Measurements from ENCODE around the gene DNAAF5.

DNAAF5 gene

DNA sequence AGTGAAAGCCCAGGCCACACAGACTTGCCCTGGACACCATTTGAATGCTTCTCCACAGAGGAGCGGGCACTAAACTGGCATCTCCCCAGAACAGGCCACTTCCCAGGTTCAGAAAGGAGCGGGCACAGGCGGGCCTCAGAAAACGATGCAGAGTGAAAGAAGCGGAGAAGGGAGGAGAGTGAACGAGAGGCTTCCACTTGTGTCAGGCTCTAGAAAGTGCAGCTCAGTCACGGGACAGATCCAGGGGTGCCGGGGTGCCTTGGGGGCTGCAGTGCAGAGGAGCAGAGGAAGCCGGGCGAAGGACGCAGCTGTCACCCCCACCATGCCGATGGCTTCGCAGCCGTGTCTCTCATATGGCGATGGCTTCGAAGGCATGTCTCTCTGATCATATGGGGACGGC, 26.7 kb downstream of the DNAAF5 start:
- peaks cover 96% of the 10 kb centered on the region for H3K36me3 ChIP-seq
- no peak for TF ChIP-seq Cebpa-rat (IDR thresholded peaks at IDR 0.05)

DNA sequence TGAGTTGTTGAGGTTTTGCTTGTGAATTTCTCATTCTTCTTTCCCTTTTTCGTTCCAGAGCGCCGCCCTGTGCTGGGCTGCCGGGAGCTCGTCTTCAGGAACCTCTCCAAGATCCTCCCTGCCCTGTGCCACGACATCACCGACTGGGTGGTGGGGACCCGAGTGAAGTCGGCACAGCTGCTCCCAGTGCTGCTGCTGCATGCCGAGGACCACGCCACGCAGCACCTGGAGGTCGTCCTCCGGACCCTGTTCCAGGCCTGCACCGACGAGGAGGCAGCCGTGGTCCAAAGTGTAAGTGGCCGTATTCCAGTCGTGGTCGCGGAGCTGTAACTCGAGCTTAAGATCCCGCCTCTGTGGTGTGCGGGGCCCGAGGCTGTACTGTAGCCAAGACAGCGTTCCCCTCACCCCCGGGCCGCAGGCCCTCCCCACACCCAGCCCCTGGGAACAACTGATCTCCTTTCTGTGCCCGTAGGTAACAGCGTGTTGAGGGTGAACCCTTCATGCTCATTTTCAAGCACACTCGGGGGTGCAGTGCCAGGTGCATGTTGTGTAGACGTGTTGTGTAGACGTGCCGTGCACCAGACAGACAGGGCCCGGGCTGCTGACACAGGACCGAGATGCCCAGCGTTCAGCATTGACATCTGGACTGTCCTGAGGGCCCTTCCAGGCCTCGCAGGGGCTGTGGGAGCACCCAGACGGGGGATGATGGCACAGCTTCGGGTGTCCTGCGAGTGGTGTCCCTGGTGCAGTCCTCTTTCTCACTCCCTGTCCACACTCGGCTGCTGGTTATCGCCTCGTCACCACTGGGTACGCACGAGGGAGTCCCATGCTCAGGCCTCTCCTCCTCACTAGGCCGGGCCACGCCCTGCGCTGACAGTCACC, 28.3 kb downstream of the DNAAF5 start:
- Histone ChIP-seq H3K4me2 (no peak overlapping the region), H3K4me3 (no peak overlapping the region), H3K36me3 (peaks cover 99% of the 10 kb centered on the region), H3K27me3 (no peaks in the 10 kb centered on the region), H4K20me1 (peaks cover 18% of the 10 kb centered on the region), H3K9me3 (peaks cover 8% of the 10 kb centered on the region), H3K27ac (no peak overlapping the region), H3K4me1 (peaks cover 4% of the 10 kb centered on the region), H3K9ac (no peak overlapping the region)
- no peak for TF ChIP-seq Cebpa-rat (IDR thresholded peaks at IDR 0.05)

More for the DNA sequence above, 26.7 kb downstream of the DNAAF5 start:
- H3K9ac ChIP-seq = no peak overlapping the region
- H4K20me1 ChIP-seq = peaks cover 33% of the 10 kb centered on the region
- no peak overlapping the region for H3K27ac ChIP-seq
- peaks cover 18% of the 10 kb centered on the region for H3K4me1 ChIP-seq
- H3K4me2 ChIP-seq = no peak overlapping the region
- H3K27me3 ChIP-seq = no peaks in the 10 kb centered on the region
- H3K4me3 ChIP-seq = no peak overlapping the region
- peaks cover 8% of the 10 kb centered on the region for H3K9me3 ChIP-seq

DNA sequence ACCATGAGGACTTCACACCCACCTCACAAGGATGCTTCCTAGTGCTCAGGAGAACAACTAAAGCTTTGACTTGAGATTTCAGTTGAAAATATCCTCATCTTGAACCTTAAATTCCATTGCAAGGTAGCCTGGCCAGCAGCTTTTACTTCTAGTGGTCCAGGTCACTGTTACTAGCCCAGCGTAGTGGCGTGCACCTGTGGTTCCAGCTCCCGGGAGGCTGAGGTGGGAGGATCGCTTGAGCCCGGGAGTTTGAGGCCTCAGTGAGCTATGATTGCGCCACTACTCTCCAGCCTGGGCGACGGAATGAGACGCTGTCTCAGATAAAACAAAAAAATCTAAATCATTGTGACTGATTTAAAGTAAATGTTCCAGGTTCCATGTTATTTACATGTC, 28.9 kb downstream of the DNAAF5 start:
- TF ChIP-seq Cebpa-rat (IDR thresholded peaks at IDR 0.05) = no peak
- H3K9ac ChIP-seq = no peak overlapping the region
- peaks cover 8% of the 10 kb centered on the region for H3K9me3 ChIP-seq
- peaks cover 100% of the 10 kb centered on the region for H3K36me3 ChIP-seq
- H3K4me2 ChIP-seq = no peak overlapping the region
- H3K4me3 ChIP-seq = no peak overlapping the region
- H4K20me1 ChIP-seq = peaks cover 16% of the 10 kb centered on the region
- H3K27ac ChIP-seq = no peak overlapping the region
- H3K27me3 ChIP-seq = no peaks in the 10 kb centered on the region
- no peaks in the 10 kb centered on the region for H3K4me1 ChIP-seq

DNA sequence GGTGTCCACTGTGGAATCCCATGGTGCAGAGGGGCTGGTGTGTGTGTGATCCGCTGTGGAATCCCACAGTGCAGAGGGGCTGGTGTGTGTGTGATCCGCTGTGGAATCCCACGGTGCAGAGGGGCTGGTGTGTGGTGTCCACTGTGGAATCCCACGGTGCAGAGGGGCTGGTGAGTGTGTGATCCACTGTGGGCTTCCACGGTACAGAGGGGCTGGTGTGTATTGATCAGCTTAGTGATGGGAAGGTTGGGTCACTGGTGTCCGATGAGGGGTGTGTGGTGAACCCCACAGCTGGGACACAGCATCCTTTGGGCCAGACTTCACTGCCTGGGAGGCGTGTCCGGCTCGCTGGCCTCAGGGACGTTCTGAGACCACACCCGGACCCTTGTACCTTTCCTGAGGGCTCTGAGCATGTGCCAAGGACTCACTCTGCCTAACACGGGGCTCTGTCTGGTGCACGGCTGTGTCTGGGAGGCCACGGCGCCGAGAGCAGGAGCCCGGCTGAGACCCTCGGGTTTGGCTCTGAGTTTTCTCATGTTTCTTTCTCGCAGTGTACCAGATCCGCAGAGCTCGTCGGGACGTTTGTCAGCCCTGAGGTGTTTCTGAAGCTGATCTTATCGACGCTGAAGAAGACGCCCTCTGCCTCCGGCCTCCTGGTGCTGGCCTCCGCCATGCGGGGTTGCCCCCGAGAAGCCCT, 29.9 kb downstream of the DNAAF5 start:
- TF ChIP-seq Cebpa-rat (IDR thresholded peaks at IDR 0.05) = no peak
- no peak overlapping the region for H3K4me3 ChIP-seq
- no peaks in the 10 kb centered on the region for H3K27me3 ChIP-seq
- peaks cover 16% of the 10 kb centered on the region for H4K20me1 ChIP-seq
- no peaks in the 10 kb centered on the region for H3K4me1 ChIP-seq
- H3K27ac ChIP-seq = no peak overlapping the region
- H3K9me3 ChIP-seq = peaks cover 8% of the 10 kb centered on the region
- no peak overlapping the region for H3K4me2 ChIP-seq
- H3K36me3 ChIP-seq = peaks cover 100% of the 10 kb centered on the region
- H3K9ac ChIP-seq = no peak overlapping the region

DNA sequence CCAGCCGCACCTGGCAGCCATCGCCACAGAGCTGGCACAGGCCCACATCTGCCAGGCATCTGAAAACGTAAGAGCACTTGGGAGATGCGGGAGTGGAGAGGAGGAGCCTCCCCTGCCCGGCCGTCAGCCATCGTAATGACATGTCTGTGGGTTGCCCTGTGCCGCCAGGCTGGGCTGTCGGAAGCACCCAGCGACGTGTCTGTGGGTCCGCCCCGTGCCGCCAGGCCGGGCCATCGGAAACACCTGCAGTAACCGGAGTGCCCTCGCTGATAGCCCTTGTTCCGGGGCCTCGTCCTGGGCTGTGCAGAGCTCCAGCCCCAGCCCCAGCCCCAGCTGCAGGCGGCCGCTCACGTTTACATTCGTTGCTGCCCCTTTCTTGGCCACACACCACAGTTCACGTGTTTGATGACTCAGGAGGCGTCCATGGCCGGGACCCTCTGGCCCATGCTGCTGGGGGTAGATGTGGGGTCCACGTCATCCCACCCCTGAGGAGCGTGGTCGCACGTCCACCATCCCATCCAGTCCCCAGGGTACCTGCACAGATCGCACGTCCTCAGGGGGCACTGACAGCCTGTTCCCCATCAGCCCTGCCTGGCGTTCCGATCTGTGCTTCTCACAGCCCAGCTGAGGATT, 30.5 kb downstream of the DNAAF5 start:
- Histone ChIP-seq H3K4me3 (no peak overlapping the region), H3K36me3 (peaks cover 100% of the 10 kb centered on the region), H3K9ac (no peak overlapping the region), H4K20me1 (peaks cover 16% of the 10 kb centered on the region), H3K4me2 (no peak overlapping the region), H3K27me3 (no peaks in the 10 kb centered on the region), H3K9me3 (peaks cover 3% of the 10 kb centered on the region), H3K27ac (no peak overlapping the region), H3K4me1 (no peaks in the 10 kb centered on the region)
- TF ChIP-seq Cebpa-rat (IDR thresholded peaks at IDR 0.05) = no peak

DNA sequence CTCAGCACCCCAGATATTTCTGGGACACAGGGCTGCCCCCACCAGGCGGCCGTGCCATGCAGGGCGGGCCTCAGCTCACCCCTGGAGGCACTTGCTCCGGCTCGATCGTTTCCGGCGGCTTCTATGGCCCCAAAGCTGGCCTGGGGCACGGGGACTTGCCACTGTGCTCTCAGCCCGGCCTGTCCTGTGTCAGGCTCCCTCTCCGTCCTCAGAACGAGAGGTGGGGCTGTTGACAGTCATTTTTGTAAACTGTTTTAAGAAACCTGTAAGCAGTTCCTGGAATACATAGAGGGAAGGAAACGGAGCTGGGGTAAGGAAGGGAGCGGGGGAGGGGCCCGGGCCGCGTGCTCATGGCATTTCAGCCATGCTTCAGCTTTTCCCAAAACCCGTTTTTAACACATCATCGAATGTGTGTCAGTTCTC, 31.3 kb downstream of the DNAAF5 start:
- Histone ChIP-seq H3K27me3 (no peaks in the 10 kb centered on the region), H4K20me1 (peaks cover 14% of the 10 kb centered on the region), H3K9ac (no peak overlapping the region), H3K9me3 (no peaks in the 10 kb centered on the region), H3K4me2 (no peak overlapping the region), H3K27ac (no peak overlapping the region), H3K4me1 (no peaks in the 10 kb centered on the region), H3K4me3 (no peak overlapping the region), H3K36me3 (peaks cover 100% of the 10 kb centered on the region)
- TF ChIP-seq Cebpa-rat (IDR thresholded peaks at IDR 0.05) = no peak

DNA sequence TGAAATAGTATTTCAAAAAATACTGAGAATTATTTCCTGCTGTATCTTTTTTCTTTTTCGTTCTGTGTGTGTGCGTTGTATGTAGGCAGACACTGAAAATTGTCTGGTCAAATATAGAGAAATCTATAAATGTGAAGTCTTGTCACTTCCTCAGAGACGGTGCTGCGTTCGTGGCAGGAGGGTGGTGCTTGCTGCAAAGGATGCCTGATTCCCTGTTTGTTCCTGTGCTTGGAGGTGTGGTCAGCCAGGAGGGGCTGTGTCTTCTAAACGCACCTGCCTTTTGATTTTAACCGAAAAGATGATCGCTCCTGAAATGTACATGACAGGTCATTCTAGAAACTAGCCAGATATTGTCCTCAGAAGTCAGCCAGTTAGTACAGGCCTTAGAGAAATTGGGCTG, 33.1 kb downstream of the DNAAF5 start:
- no peak overlapping the region for H3K27ac ChIP-seq
- H3K4me2 ChIP-seq = no peak overlapping the region
- peaks cover under 1% of the 10 kb centered on the region; the same call in 1 of the 2 replicates for H3K9me3 ChIP-seq
- no peak overlapping the region for H3K9ac ChIP-seq
- H3K4me3 ChIP-seq = no peak overlapping the region
- no peaks in the 10 kb centered on the region for H3K27me3 ChIP-seq
- TF ChIP-seq Cebpa-rat (IDR thresholded peaks at IDR 0.05) = no peak
- no peaks in the 10 kb centered on the region for H3K4me1 ChIP-seq
- H3K36me3 ChIP-seq = peaks cover 100% of the 10 kb centered on the region
- H4K20me1 ChIP-seq = peaks cover 8% of the 10 kb centered on the region; the same call in 1 of the 2 replicates

DNA sequence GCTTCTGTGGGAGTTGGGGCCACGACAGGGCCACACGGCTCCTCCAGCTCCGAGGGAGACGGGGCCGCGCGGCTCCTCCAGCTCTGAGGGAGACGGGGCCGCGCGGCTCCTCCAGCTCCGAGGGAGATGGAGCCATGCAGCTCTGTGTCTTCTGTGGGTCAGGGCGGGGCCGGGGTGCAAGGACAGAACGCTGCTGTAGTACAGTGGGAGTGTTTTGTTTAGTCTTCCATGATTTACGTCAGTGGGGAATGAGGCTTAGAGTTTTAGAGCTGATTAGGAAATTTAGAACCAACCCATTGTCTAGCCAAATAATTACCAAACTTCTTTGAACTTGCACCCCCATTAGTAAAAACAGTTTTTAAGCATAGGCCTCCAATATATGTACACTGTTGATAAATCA, 33.5 kb downstream of the DNAAF5 start:
- Histone ChIP-seq H3K27ac (no peak overlapping the region), H3K9me3 (peaks cover 5% of the 10 kb centered on the region), H3K27me3 (no peaks in the 10 kb centered on the region), H3K9ac (no peak overlapping the region), H3K36me3 (peaks cover 100% of the 10 kb centered on the region), H3K4me3 (no peak overlapping the region), H4K20me1 (peaks cover 8% of the 10 kb centered on the region; the same call in 1 of the 2 replicates), H3K4me2 (no peak overlapping the region), H3K4me1 (0 out of 2 replicates have a peak, but pooled peaks cover 3% of the 10 kb centered on the region)
- no peak for TF ChIP-seq Cebpa-rat (IDR thresholded peaks at IDR 0.05)

DNA sequence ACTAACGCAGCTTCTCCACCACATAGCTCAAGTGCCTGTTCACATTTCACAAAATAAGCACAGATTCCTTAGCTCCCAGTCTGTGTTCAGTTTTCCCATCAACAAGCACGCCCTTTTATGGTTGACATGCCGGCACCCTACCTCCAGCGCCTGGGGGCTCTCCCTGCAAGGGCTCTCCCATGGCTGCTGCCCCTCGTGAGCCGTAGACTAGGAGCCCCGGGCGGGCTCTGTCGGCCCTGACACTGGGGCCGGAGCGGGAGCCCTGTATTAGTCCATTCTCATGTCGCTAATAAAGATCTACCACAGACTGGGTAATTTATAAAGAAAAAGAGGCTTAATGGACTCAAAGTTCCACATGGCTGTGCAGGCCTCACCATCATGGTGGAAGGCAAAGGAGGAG, 34.6 kb downstream of the DNAAF5 start:
- peaks cover 8% of the 10 kb centered on the region; the same call in 1 of the 2 replicates for H4K20me1 ChIP-seq
- no peak for TF ChIP-seq Cebpa-rat (IDR thresholded peaks at IDR 0.05)
- H3K27ac ChIP-seq = no peak overlapping the region
- H3K9ac ChIP-seq = no peak overlapping the region
- H3K9me3 ChIP-seq = peaks cover 14% of the 10 kb centered on the region
- H3K4me1 ChIP-seq = 0 out of 2 replicates have a peak, but pooled peaks cover 7% of the 10 kb centered on the region
- H3K27me3 ChIP-seq = no peaks in the 10 kb centered on the region
- H3K4me3 ChIP-seq = no peak overlapping the region
- H3K36me3 ChIP-seq = peaks cover 100% of the 10 kb centered on the region
- no peak overlapping the region for H3K4me2 ChIP-seq
